Activated CD4-positive, alpha-beta T cell treated with anti-CD3 and anti-CD28 coated beads, Interleukin-2, amount 50 U/mL, for 48 hours (primary cell): ENCODE data around the gene MAP4K4.

Experiments used
- DNase-seq, 2 experiments: peaks; one replicate each; pipeline ENCODE4 v3.0.0-alpha.2; 2020

MAP4K4 gene

GRCh38 chr2:101844055-101844635, 146.6 kb downstream of the MAP4K4 start:
- DNase-seq, result no peak

DNA sequence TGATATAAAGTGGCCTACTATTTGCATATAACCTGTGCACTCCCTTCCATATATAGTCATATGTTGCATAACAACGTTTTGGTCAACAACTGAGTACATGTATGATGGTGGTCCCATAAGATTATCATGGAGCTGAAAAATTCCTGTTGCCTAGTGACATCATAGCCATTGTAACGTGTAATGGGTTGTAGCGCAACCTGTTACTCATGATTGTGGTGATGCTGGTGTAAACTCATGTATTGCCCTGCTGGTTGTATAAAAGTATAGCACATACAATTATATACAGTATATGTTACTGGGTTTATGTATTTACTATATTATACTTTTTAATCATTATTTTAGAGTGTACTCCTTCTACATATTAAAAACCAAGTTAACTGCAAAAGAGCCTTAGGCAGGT, 149.5 kb downstream of the MAP4K4 start:
- DNase-seq, result no peak

DNA sequence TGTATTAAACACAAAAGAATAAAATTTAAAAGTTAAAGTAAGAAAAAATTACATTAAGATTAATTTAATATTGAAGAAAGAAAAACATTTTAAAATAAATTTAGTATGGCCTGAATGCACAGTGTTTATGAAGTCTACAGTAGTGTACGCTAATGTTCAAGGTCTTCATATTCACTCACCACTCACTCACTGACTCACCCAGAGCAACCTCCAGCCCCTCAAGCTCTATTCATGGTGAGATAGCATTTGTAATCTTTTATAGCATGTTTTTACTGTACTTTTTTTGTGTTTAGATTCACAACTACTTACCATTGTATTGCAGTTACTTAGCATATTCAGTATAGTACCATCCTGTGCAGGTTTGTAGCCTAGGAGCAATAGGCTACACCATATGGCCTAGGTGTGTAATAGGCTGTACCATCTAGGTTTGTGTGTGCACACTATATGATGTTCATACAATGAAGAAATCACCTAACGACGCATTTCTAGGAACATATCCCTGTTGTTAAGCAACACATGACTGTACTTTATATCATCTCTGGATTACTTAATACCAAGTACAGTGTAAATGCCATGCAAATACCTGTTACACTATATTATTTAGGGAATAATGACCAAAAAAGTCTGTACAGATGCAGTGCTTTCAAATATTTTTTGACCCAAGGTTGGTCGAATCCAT, 150.3 kb downstream of the MAP4K4 start:
- DNase-seq, result no peak

- DNase-seq, result no peak
Observed at GRCh38 chr2:101848769-101849410, 151.4 kb downstream of the MAP4K4 start.

GRCh38 chr2:101850450-101850849, 152.9 kb downstream of the MAP4K4 start:
- no peak for DNase-seq

DNA sequence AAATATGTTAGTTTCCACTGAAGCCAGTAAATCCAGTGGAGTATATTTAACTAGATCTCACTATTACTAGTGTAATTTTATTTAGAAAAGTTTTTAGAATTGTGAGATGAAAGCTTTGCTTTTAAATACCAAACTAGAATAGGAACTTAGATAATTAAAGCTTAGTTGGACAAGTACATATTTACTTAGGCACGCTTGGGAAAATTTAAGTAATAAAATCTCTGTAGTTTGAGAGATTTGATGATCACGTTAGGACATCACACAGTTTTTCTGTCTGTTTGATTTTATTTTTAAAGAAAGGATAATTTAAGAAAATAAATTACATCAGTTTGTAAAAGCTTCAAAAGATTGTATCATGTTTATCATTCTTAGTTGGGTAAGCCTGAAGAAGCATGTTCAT, 153.5 kb downstream of the MAP4K4 start:
- DNase-seq, result no peak

GRCh38 chr2:101852824-101853223, 155.3 kb downstream of the MAP4K4 start:
- no peak for DNase-seq

DNA sequence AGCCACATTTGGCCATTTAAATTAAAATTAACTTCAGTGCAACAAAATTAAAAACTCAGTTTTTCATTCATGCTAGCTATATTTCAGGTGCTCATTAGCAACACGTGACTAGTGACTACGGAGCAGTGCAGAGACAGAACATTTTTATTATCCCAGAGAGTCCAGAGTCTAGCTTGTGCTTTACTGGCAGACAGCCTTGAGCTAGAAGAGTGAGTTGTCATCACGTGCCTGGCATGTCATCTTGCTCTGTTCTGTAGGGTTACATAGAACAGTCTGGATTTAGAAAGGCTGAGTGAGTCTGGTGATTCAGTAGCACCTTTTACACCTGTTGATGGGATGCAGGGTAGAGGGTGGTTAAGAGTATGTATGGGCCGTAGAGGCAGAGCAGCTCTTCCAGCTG, 157.4 kb downstream of the MAP4K4 start:
- DNase-seq, result no peak

DNA sequence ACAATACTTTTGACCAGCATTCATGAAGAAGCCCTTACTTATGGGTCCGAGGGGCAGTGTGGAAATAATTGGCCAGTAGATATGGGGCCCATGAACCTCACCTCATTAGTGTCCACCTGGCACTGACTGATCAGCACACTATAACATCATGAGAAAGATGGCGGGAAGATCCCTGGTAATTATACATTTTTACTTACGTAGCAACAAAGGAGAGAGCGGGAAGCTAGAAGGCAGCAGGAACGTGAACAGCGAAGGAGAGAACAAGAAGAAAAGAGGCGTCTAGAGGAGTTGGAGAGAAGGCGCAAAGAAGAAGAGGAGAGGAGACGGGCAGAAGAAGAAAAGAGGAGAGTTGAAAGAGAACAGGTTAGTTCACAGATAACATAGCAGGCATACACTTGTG, 158.3 kb downstream of the MAP4K4 start:
- DNase-seq, result no peak

DNA sequence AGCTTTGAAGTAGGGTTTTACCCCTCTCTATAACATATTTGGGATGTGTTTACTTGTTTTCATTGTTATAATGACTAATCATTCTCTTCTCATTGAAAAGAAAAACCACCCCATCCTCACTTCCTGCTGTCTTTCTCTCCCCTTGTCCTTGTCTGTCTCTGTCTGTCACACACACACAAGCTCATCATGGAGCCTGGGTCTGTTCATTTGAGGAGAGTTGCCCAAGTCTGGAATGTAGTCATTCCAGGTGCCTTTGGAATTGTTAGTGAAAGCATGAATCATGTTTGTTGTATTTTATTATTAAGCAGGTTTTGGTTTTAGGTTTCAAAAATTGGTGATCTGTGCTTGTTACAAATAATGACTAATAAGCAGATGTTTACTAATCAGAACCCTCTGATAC, 160.7 kb downstream of the MAP4K4 start:
- no peak for DNase-seq

- no peak for DNase-seq
Observed at GRCh38 chr2:101858910-101859309, 161.4 kb downstream of the MAP4K4 start.

DNA sequence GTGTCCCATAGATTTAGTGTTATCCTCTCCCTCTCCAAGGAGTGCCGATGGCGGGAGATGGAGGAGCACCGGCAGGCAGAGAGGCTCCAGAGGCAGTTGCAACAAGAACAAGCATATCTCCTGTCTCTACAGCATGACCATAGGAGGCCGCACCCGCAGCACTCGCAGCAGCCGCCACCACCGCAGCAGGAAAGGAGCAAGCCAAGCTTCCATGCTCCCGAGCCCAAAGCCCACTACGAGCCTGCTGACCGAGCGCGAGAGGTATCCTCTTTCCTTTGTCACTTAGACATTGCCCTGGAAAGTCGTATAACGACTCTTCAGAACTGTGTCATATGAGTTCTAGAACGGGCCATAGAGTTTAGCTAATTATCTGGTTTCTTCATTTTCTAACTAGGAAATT, 162.1 kb downstream of the MAP4K4 start:
- no peak for DNase-seq

GRCh38 chr2:101860157-101860556, 162.7 kb downstream of the MAP4K4 start:
- DNase-seq, result no peak

GRCh38 chr2:101860782-101861181, 163.3 kb downstream of the MAP4K4 start:
- no peak for DNase-seq

GRCh38 chr2:101861382-101861781, 163.9 kb downstream of the MAP4K4 start:
- no peak for DNase-seq

GRCh38 chr2:101863534-101863933, 166.0 kb downstream of the MAP4K4 start:
- DNase-seq, result no peak

GRCh38 chr2:101864426-101864825, 166.9 kb downstream of the MAP4K4 start:
- DNase-seq, result no peak

- no peak for DNase-seq
Observed at GRCh38 chr2:101868525-101868924, 171.0 kb downstream of the MAP4K4 start.

DNA sequence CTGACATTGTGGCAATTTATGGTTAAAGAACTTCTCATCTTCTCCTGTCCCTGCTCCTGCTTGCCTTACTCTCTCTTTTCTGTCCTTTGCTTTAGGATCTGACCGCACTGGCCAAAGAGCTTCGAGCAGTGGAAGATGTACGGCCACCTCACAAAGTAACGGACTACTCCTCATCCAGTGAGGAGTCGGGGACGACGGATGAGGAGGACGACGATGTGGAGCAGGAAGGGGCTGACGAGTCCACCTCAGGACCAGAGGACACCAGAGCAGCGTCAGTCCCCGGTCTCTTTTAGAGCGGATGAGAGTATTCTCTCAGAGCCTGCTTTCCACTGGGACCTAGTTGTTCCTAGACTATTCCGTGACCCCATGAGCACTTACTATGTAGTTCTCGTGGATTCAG, 172.0 kb downstream of the MAP4K4 start:
- DNase-seq, result no peak

GRCh38 chr2:101870444-101870843, 172.9 kb downstream of the MAP4K4 start:
- DNase-seq, result no peak

GRCh38 chr2:101871480-101871879, 174.0 kb downstream of the MAP4K4 start:
- no peak for DNase-seq

DNA sequence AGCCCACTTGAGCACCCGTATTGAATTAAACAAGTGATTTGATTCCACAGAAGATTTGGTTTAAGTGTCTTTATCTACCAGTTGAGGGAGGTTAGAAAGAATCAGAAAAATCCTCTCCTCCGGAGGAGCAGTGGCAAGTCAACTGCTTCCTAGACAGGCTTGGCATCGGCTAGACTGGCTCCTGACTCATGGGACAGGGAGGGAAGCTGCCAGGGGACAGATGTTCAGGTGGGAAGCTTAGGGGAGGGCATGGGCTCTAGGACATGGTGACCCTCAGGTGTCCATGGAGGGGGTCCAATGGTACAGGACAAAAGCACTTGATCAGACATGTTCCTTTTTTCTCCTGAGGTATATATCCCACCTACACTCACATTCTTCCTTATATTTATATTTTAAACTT, 175.0 kb downstream of the MAP4K4 start:
- no peak for DNase-seq

- no peak for DNase-seq
Observed at GRCh38 chr2:101873543-101873942, 176.0 kb downstream of the MAP4K4 start.

DNA sequence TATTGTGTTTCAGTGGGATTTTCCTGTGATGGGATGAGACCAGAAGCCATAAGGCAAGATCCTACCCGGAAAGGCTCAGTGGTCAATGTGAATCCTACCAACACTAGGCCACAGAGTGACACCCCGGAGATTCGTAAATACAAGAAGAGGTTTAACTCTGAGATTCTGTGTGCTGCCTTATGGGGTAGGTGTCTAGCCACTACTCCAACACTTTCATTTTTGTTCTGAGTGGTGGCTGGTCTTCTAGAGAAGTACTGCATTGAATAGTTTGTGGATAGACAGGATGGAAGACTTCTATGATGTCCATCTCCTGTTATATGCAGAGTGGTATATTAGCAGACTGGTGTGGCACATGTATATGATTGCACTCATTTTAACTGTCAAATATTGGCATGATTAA, 176.6 kb downstream of the MAP4K4 start:
- no peak for DNase-seq

GRCh38 chr2:101879466-101879865, 182.0 kb downstream of the MAP4K4 start:
- DNase-seq, result no peak
